ENCODE measurements around the gene C19orf53.

Gene C19orf53

DNA sequence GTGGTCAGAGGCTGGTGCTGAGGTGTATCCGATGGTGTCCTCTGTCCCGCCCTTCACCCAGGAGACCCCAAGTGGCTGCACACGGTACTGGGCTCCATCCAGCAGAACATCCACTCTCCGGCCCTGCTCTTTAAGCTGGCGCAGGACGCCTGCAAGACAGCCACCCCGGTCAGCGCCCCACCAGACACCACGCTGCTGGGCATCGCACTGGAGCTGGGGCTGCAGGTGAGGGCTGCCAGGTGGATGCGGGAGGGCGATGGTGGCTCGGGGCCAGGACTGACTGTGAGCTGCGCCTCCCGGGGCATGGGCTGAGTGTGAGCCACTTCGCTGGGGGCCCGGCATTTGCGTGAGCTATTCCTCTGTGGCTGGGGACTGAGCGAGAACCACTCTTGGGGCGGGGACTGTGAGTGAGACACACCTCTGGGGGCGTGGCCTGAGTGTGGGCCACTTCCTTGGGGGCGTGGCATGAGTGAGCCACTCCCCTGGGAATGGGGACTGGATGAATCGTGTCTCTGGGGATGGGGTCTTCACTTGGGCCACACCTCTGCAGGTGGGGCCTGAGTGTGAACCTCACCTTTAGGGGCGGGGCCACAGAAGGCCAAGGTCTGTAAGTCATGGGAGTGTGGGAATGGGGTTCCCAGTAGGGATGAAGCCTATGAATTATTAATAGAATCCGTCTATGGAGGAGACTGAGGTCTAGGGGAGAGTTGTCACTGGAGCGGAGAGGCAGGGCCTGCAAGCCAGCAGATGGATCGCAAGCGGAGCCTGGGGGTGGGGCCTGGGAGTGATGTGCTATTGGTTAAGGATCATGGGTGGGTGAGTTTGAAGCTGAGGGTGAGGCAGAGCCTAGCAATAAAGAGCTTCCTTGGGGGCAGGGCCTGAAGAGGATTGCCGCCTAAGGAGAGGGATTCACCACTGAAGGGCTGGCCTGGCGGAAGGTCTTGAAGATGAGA lies 51.5 kb downstream of the C19orf53 start:
- no peak for FAIRE-seq
- no peak for DNase-seq (ENCODE audit: low spot score)

DNA sequence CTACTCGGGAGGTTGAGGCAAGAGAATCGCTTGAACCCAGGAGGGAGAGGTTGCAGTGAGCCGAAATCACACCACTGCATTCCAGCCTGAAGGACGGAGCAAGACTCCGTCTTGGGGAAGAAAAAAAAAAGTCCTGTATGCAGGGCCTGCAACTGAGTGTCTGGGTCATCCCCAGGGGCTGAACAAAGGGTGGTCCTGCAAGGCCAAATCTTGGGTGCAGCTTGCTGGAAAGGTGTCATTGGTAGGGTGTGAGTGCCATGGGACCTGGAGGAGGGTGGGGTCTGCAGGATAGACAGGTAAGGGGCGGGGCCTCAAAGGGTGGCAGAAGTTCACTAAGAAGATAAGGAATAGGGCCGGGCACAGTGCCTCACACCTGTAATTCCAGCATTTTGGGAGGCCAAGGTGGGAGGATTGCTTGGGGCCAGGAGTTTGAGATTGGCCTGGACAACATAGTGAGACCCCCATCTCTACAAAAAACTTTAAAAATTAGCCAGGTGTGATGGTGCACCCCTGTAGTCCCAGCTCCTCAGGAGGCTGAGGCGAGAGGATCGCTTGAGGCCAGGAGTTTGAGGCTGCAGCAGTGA lies 52.5 kb downstream of the C19orf53 start:
- no peak for FAIRE-seq
- no peak for DNase-seq (ENCODE audit: low spot score)

DNA sequence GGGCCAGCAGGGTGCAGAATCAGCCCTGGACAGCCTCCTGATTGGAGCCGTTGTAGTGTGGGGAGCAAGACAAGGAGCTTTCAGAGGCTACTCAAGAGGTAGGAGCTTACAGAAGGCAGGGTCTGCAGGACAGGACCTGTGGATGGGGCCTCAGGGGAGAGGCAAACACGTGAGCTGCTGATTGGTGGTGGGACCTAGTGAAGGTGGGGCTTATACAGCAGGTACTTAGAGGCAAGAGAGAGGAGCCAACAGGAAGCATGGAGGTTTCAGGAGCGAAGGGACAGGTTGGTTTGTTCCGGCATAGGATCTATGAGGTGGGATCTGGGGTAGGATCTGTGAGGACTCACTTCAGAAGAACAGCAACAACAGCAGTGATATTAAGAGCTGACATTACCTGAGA lies 53.4 kb downstream of the C19orf53 start:
- FAIRE-seq (no peak), DNase-seq (ENCODE audit: low spot score) (no peak)

Measured in urothelium cell line (cell line).